ENCODE measurements around the gene BMPER. TPM values are rescaled to one million over a fixed set of nuclear protein-coding genes. Genes with fewer than 3 reads are reported as not detected.

The BMPER gene
- total RNA-seq, 1 experiment from 2014 or later, result not detected

DNA sequence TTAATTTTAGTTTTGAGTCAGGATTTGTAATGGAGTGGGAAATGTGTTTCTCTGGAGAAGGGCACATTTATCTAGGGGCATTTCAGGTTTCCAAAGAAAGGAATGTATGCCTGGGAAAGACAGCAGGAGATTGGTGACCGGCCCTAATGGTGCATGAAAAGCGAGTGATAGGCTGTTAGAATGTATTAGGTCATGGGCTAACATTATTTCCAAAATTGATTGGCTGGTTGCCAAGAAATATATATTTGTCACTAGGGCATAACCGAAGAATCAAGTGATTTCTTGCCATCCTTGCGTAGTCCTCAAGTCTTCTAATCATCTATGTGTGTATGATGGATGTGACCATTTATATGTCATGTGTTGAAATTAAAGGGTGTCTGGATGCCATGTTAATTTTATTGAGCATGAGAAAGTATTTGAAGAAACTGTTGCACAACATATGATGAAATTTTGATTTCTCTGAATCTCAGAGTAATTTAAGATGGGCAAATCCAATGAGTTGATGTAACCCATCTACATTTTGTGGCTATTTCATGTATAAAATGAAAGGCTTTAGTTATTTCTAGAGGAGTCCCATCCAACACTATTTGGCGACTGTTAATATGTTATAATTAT lies 248.4 kb downstream of the BMPER start:
- no TSS peak for BruUV-seq (replicated peaks)
- Histone ChIP-seq H3K27me3 (ENCODE audit: control insufficient read depth, insufficient read depth, low read length) (no peaks in the 10 kb centered on the region), H3K4me1 (ENCODE audit: control insufficient read depth, insufficient read depth, low read length) (no peaks in the 10 kb centered on the region), H3K4me3 (ENCODE audit: low read depth in 2 of 2, low read length in 2 of 2) (no peak overlapping the region), H3K27ac (ENCODE audit: low read length) (no peak overlapping the region), H3K9me3 (ENCODE audit: control insufficient read depth, insufficient read depth, low read depth, low read length) (no peaks in the 10 kb centered on the region), H3K36me3 (ENCODE audit: control insufficient read depth, insufficient read depth, low read length) (no peaks in the 10 kb centered on the region)
- intact Hi-C loops (cut with micrococcal nuclease; ENCODE audit: unreplicated experiment), result no loop called here
- no peak for ATAC-seq
- CTCF ChIA-PET, result interaction anchor here (0.7 kb wide), 1 partner anchor 9 kb away, joined by 4 read pairs; no protein-coding TSS in a partner anchor
- no peak for DNase-seq (ENCODE audit: low read depth, low spot score)
- POLR2A ChIA-PET, result no interaction called here
- TF ChIP-seq TCF7L2 (IDR thresholded peaks at IDR 0.05; ENCODE audit: low read depth, low read length), result no peak
- TF ChIP-seq POLR2AphosphoS5 (IDR thresholded peaks at IDR 0.05; ENCODE audit: low read depth, low read length), result no peak
- TF ChIP-seq REST (IDR thresholded peaks at IDR 0.05; ENCODE audit: insufficient read depth in 1 of 2, low read depth in 2 of 2, low read length in 1 of 2), result no peak
- no peak for TF ChIP-seq SIN3A (IDR thresholded peaks at IDR 0.05; ENCODE audit: borderline replicate concordance, insufficient read depth, low read depth, low read length)
- TF ChIP-seq, protein P1, sequence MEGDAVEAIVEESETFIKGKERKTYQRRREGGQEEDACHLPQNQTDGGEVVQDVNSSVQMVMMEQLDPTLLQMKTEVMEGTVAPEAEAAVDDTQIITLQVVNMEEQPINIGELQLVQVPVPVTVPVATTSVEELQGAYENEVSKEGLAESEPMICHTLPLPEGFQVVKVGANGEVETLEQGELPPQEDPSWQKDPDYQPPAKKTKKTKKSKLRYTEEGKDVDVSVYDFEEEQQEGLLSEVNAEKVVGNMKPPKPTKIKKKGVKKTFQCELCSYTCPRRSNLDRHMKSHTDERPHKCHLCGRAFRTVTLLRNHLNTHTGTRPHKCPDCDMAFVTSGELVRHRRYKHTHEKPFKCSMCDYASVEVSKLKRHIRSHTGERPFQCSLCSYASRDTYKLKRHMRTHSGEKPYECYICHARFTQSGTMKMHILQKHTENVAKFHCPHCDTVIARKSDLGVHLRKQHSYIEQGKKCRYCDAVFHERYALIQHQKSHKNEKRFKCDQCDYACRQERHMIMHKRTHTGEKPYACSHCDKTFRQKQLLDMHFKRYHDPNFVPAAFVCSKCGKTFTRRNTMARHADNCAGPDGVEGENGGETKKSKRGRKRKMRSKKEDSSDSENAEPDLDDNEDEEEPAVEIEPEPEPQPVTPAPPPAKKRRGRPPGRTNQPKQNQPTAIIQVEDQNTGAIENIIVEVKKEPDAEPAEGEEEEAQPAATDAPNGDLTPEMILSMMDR (IDR thresholded peaks at IDR 0.05), result no peak
- in situ Hi-C loops (cut with HindIII; ENCODE audit: low pct_unique_long_range_greater_than_20kb, low sequenced_read_pairs), result no loop called here

- H3K27ac ChIP-seq (ENCODE audit: low read length), result no peak overlapping the region
- H3K9me3 ChIP-seq (ENCODE audit: control insufficient read depth, insufficient read depth, low read depth, low read length), result no peaks in the 10 kb centered on the region
- BruUV-seq (replicated peaks), result no TSS peak
- ChIA-PET CTCF (interaction anchor here (0.6 kb wide), 1 partner anchor 737 kb away, joined by 3 read pairs; no protein-coding TSS in a partner anchor), POLR2A (interaction anchor here (0.6 kb wide), 1 partner anchor 10 kb away, joined by 3 read pairs; no protein-coding TSS in a partner anchor)
- no peak for TF ChIP-seq TCF7L2 (IDR thresholded peaks at IDR 0.05; ENCODE audit: low read depth, low read length)
- TF ChIP-seq REST (IDR thresholded peaks at IDR 0.05; ENCODE audit: insufficient read depth in 1 of 2, low read depth in 2 of 2, low read length in 1 of 2), result no peak
- TF ChIP-seq, protein P1 (IDR thresholded peaks at IDR 0.05), result no peak
- TF ChIP-seq SIN3A (IDR thresholded peaks at IDR 0.05; ENCODE audit: borderline replicate concordance, insufficient read depth, low read depth, low read length), result no peak
- TF ChIP-seq POLR2AphosphoS5 (IDR thresholded peaks at IDR 0.05; ENCODE audit: low read depth, low read length), result no peak
- ATAC-seq (no peak), DNase-seq (ENCODE audit: low read depth, low spot score) (no peak)
- intact Hi-C loops (cut with micrococcal nuclease; ENCODE audit: unreplicated experiment), result no loop called here
- H3K4me1 ChIP-seq (ENCODE audit: control insufficient read depth, insufficient read depth, low read length), result no peaks in the 10 kb centered on the region
- H3K36me3 ChIP-seq (ENCODE audit: control insufficient read depth, insufficient read depth, low read length), result no peaks in the 10 kb centered on the region
- in situ Hi-C loops (cut with HindIII; ENCODE audit: low pct_unique_long_range_greater_than_20kb, low sequenced_read_pairs), result no loop called here
- no peaks in the 10 kb centered on the region for H3K27me3 ChIP-seq (ENCODE audit: control insufficient read depth, insufficient read depth, low read length)
- no peak overlapping the region for H3K4me3 ChIP-seq (ENCODE audit: low read depth in 2 of 2, low read length in 2 of 2)
Measured at GRCh38 chr7:34155220-34155908, 250.0 kb downstream of the BMPER start.
